ENCODE data around the gene UPB1.

UPB1 gene

GRCh38 chr22:24559471-24559870 is 64.3 kb downstream of the UPB1 start:
- no peak overlapping the region for H3K4me3 ChIP-seq (ENCODE audit: low read depth, low read length)

GRCh38 chr22:24563246-24563645 is 68.1 kb downstream of the UPB1 start:
- no peak overlapping the region for H3K4me3 ChIP-seq (ENCODE audit: low read depth, low read length)

GRCh38 chr22:24564376-24565058 is 69.4 kb downstream of the UPB1 start:
- H3K4me3 ChIP-seq (ENCODE audit: low read depth, low read length) = no peak overlapping the region

- H3K4me3 ChIP-seq (ENCODE audit: low read depth, low read length) = no peak overlapping the region
These were observed 69.9 kb downstream of the UPB1 start for GRCh38 chr22:24565077-24565476.

- no peak overlapping the region for H3K4me3 ChIP-seq (ENCODE audit: low read depth, low read length)
These were observed 71.9 kb downstream of the UPB1 start for GRCh38 chr22:24566899-24567511.

GRCh38 chr22:24567668-24568067 is 72.5 kb downstream of the UPB1 start:
- no peak overlapping the region for H3K4me3 ChIP-seq (ENCODE audit: low read depth, low read length)

- H3K4me3 ChIP-seq (ENCODE audit: low read depth, low read length) = no peak overlapping the region
These were observed 76.1 kb downstream of the UPB1 start for GRCh38 chr22:24571266-24571665.

- H3K4me3 ChIP-seq (ENCODE audit: low read depth, low read length) = no peak overlapping the region
These were observed 81.6 kb downstream of the UPB1 start for GRCh38 chr22:24576778-24577177.
